Measurements from ENCODE around the gene ITGA3.

The ITGA3 gene

DNA sequence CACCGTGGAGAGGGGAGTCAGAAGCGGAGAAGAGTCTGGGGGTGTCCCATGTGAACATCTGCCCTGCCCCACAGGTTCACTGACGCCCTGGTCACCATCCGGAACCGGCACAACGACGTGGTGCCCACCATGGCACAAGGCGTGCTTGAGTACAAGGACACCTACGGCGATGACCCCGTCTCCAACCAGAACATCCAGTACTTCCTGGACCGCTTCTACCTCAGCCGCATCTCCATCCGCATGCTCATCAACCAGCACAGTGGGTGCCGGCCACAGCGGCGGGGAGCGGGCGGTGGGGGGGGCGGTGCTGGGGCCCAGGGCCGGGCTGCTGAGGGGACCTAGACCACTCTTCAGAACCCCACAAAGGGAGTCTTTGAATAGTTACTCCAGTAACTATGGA lies 49.9 kb downstream of the ITGA3 start:
- no peak for DNase-seq (ENCODE audit: extremely low read depth, low read depth)
- TF ChIP-seq, protein P1, sequence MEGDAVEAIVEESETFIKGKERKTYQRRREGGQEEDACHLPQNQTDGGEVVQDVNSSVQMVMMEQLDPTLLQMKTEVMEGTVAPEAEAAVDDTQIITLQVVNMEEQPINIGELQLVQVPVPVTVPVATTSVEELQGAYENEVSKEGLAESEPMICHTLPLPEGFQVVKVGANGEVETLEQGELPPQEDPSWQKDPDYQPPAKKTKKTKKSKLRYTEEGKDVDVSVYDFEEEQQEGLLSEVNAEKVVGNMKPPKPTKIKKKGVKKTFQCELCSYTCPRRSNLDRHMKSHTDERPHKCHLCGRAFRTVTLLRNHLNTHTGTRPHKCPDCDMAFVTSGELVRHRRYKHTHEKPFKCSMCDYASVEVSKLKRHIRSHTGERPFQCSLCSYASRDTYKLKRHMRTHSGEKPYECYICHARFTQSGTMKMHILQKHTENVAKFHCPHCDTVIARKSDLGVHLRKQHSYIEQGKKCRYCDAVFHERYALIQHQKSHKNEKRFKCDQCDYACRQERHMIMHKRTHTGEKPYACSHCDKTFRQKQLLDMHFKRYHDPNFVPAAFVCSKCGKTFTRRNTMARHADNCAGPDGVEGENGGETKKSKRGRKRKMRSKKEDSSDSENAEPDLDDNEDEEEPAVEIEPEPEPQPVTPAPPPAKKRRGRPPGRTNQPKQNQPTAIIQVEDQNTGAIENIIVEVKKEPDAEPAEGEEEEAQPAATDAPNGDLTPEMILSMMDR (IDR thresholded peaks at IDR 0.05; ENCODE audit: low read depth, low read length, missing control alignments): no peak
- H3K4me3 ChIP-seq (replicated peaks; ENCODE audit: low read depth, low read length): no peak overlapping the region

GRCh38 chr17:50106393-50107131 lies 50.7 kb downstream of the ITGA3 start:
- TF ChIP-seq, protein P1 (IDR thresholded peaks at IDR 0.05; ENCODE audit: low read depth, low read length, missing control alignments): no peak
- DNase-seq (ENCODE audit: extremely low read depth, low read depth): no peak
- H3K4me3 ChIP-seq (replicated peaks; ENCODE audit: low read depth, low read length): no peak overlapping the region

- TF ChIP-seq, protein P1 (IDR thresholded peaks at IDR 0.05; ENCODE audit: low read depth, low read length, missing control alignments): no peak
- no peak for DNase-seq (ENCODE audit: extremely low read depth, low read depth)
- no peak overlapping the region for H3K4me3 ChIP-seq (replicated peaks; ENCODE audit: low read depth, low read length)
Observed at GRCh38 chr17:50107790-50108414, 52.0 kb downstream of the ITGA3 start.

- DNase-seq (ENCODE audit: extremely low read depth, low read depth): no peak
- H3K4me3 ChIP-seq (replicated peaks; ENCODE audit: low read depth, low read length): no peak overlapping the region
- TF ChIP-seq, protein P1 (IDR thresholded peaks at IDR 0.05; ENCODE audit: low read depth, low read length, missing control alignments): no peak
Observed at GRCh38 chr17:50108556-50108955, 52.6 kb downstream of the ITGA3 start.

DNA sequence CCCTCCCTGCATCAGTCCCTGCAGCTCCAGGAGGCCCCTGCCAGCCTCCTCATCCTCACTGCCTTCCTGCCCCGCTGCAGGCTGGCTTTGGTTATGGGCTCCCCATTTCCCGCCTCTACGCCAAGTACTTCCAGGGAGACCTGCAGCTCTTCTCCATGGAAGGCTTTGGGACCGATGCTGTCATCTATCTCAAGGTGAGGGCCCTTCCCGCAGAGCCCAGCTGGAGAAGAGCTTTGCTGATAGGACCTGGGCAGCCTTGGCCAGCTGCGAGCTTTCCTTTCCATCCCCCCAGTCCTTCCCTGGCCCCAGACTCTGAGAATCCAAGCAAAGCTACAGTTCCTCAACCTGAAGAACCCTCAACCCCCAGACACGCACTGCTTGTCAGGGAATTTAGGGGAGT lies 53.3 kb downstream of the ITGA3 start:
- TF ChIP-seq, protein P1 (IDR thresholded peaks at IDR 0.05; ENCODE audit: low read depth, low read length, missing control alignments): no peak
- no peak for DNase-seq (ENCODE audit: extremely low read depth, low read depth)
- H3K4me3 ChIP-seq (replicated peaks; ENCODE audit: low read depth, low read length): no peak overlapping the region

GRCh38 chr17:50109785-50110184 lies 53.9 kb downstream of the ITGA3 start:
- TF ChIP-seq, protein P1 (IDR thresholded peaks at IDR 0.05; ENCODE audit: low read depth, low read length, missing control alignments): no peak
- no peak for DNase-seq (ENCODE audit: extremely low read depth, low read depth)
- H3K4me3 ChIP-seq (replicated peaks; ENCODE audit: low read depth, low read length): no peak overlapping the region
